Liver (tissue), 9 donors: ENCODE data around the gene CSNK1G1. TPM values are rescaled to one million over a fixed set of nuclear protein-coding genes. Genes with fewer than 3 reads are reported as not detected.

Experiments used
- DNase-seq: peaks from one replicate; pipeline ENCODE4 v3.0.0-alpha.2; 2017; ENCODE audit warnings: low spot score
- H3K27ac ChIP-seq, 2 donors: one replicate each; pipeline ENCODE4 v1.7.0; 2013; ENCODE audit warnings: inconsistent platforms in 2 of 2, low read length in 2 of 2, control low read depth in 1 of 2, low read depth in 1 of 2, mild to moderate bottlenecking in 1 of 2
- H3K27me3 ChIP-seq, 4 donors: one replicate each; pipeline versions ENCODE4 v1.6.1 to v1.7.0; 2013; ENCODE audit warnings: low read length in 3 of 4, inconsistent platforms in 1 of 4, mild to moderate bottlenecking in 1 of 4, moderate library complexity in 1 of 4; ENCODE audit not compliant: control insufficient read depth in 4 of 4, insufficient read depth in 4 of 4
- H3K36me3 ChIP-seq, 4 donors: one replicate each; pipeline versions ENCODE4 v1.6.1 to v1.7.0; 2013; ENCODE audit warnings: low read length in 3 of 4, mild to moderate bottlenecking in 3 of 4, low read depth in 1 of 4, moderate library complexity in 1 of 4; ENCODE audit not compliant: control insufficient read depth in 4 of 4, insufficient read depth in 3 of 4
- H3K4me1 ChIP-seq, 4 donors: one replicate each; pipeline versions ENCODE4 v1.6.1 to v1.7.0; 2013; ENCODE audit warnings: low read length in 3 of 4, mild to moderate bottlenecking in 3 of 4, moderate library complexity in 1 of 4; ENCODE audit not compliant: control insufficient read depth in 4 of 4, insufficient read depth in 4 of 4
- H3K4me3 ChIP-seq, 3 donors: one replicate each; pipeline versions ENCODE4 v1.6.1 to v1.7.0; 2013; ENCODE audit warnings: low read length in 3 of 3, control low read depth in 1 of 3, low read depth in 1 of 3, mild to moderate bottlenecking in 1 of 3
- H3K9ac ChIP-seq, 2 donors: one replicate each; pipeline ENCODE4 v1.7.0; 2013; ENCODE audit warnings: low read length in 2 of 2, mild to moderate bottlenecking in 2 of 2, moderate library complexity in 2 of 2, control low read depth in 1 of 2, low read depth in 1 of 2
- H3K9me3 ChIP-seq, 4 donors: one replicate each; pipeline versions ENCODE4 v1.6.1 to v1.7.0; 2013; ENCODE audit warnings: low read length in 3 of 4; ENCODE audit not compliant: control insufficient read depth in 4 of 4
- ATF3 ChIP-seq: IDR thresholded peaks from 2 replicates; pipeline ENCODE4 v1.6.1; 2016; ENCODE audit warnings: antibody characterized with exemption
- EGR1 ChIP-seq, 2 donors: IDR thresholded peaks; 2 replicates each; pipeline ENCODE4 v1.6.1; 2016 to 2018; ENCODE audit warnings: antibody characterized with exemption in 2 of 2, low read depth in 2 of 2
- FOXA1 ChIP-seq: IDR thresholded peaks from 2 replicates; pipeline ENCODE4 v1.6.1; 2016; ENCODE audit warnings: antibody characterized with exemption
- FOXA2 ChIP-seq: IDR thresholded peaks from 2 replicates; pipeline ENCODE4 v1.6.1; 2016; ENCODE audit warnings: antibody characterized with exemption
- GABPA ChIP-seq, 2 donors: IDR thresholded peaks in 1 of 2; conservative IDR thresholded peaks in 1 of 2; 2 replicates each; pipeline ENCODE4 v1.6.1; 2016; ENCODE audit warnings: antibody characterized with exemption in 2 of 2, mild to moderate bottlenecking in 1 of 2, moderate library complexity in 1 of 2
- HNF4A ChIP-seq, 2 donors: conservative IDR thresholded peaks; 2 replicates each; pipeline ENCODE4 v1.6.1; 2016; ENCODE audit warnings: antibody characterized with exemption in 2 of 2, mild to moderate bottlenecking in 2 of 2
- HNF4G ChIP-seq: IDR thresholded peaks from 2 replicates; pipeline ENCODE4 v1.6.1; 2016; ENCODE audit warnings: antibody characterized with exemption
- JUND ChIP-seq, 2 donors: IDR thresholded peaks; 2 replicates each; pipeline ENCODE4 v1.6.1; 2016; ENCODE audit warnings: antibody characterized with exemption in 2 of 2
- NR2F2 ChIP-seq: IDR thresholded peaks from 2 replicates; pipeline ENCODE4 v1.6.1; 2016; ENCODE audit warnings: antibody characterized with exemption
- RAD21 ChIP-seq, 2 donors: IDR thresholded peaks; 2 replicates each; pipeline ENCODE4 v1.6.1; 2016; ENCODE audit warnings: antibody characterized with exemption in 2 of 2, mild to moderate bottlenecking in 2 of 2
- REST ChIP-seq: IDR thresholded peaks from 2 replicates; pipeline ENCODE4 v1.6.1; 2016; ENCODE audit warnings: antibody characterized with exemption, mild to moderate bottlenecking
- RXRA ChIP-seq, 2 donors: IDR thresholded peaks; 2 replicates each; pipeline ENCODE4 v1.6.1; 2017 to 2018; ENCODE audit warnings: antibody characterized with exemption in 2 of 2, mild to moderate bottlenecking in 1 of 2
- SP1 ChIP-seq: IDR thresholded peaks from 2 replicates; pipeline ENCODE4 v1.6.1; 2018; ENCODE audit warnings: antibody characterized with exemption, mild to moderate bottlenecking
- TAF1 ChIP-seq: conservative IDR thresholded peaks from 2 replicates; pipeline ENCODE4 v1.6.1; 2016; ENCODE audit warnings: antibody characterized with exemption, mild to moderate bottlenecking
- YY1 ChIP-seq: IDR thresholded peaks from 2 replicates; pipeline ENCODE4 v1.6.1; 2016; ENCODE audit warnings: antibody characterized with exemption, mild to moderate bottlenecking
- WGBS: extraction: QIAGEN DNeasy Blood & Tissue Kit; methylation state at CpG from one replicate; pipeline ENCODE4 v1.1.7; 2013; 5-methylcytosine and 5-hydroxymethylcytosine counted together
- polyA plus RNA-seq, 2 donors: library from polyadenylated mRNA; stranded (reverse) in 1 of 2; unstranded in 1 of 2; fragments of 200-250 nt in 1 of 2; fragments of >200 nt in 1 of 2; fragmentation: Nextera tagmentation in 1 of 2; extraction: Ambion mirVana in 1 of 2; gene quantifications; one replicate each; pipeline versions ENCODE4 v1.2.1 to v1.2.3, GENCODE V29; 2013 to 2015
- total RNA-seq, 2 donors: library from RNA; depleted of rRNA; stranded (reverse); fragments of >200 nt; gene quantifications; one replicate each; pipeline ENCODE4 v1.2.3, GENCODE V29; 2014
- TF ChIP-seq, protein P1 (sequence below): IDR thresholded peaks from 2 replicates; pipeline ENCODE4 v1.6.1; 2016; ENCODE audit warnings: antibody characterized with exemption
- TF ChIP-seq, protein P2 (sequence below): fragments of 150-350 bp; IDR thresholded peaks from 2 replicates; pipeline ENCODE4 v1.5.1; 2017; ENCODE audit warnings: improper control_type of control experiment, low read depth, low read length; ENCODE audit not compliant: missing input control
- TF ChIP-seq, protein P3 (sequence below): IDR thresholded peaks from 2 replicates; pipeline ENCODE4 v1.6.1; 2016; ENCODE audit warnings: antibody characterized with exemption
- donor health status: healthy.
- donor health status: healthy.
- donor health status: healthy.
- donor health status: healthy.
- donor health status: healthy.

Gene CSNK1G1
- total and polyA plus RNA-seq, 4 donors, result 1.7 to 9.1 (median 5.8) TPM

DNA sequence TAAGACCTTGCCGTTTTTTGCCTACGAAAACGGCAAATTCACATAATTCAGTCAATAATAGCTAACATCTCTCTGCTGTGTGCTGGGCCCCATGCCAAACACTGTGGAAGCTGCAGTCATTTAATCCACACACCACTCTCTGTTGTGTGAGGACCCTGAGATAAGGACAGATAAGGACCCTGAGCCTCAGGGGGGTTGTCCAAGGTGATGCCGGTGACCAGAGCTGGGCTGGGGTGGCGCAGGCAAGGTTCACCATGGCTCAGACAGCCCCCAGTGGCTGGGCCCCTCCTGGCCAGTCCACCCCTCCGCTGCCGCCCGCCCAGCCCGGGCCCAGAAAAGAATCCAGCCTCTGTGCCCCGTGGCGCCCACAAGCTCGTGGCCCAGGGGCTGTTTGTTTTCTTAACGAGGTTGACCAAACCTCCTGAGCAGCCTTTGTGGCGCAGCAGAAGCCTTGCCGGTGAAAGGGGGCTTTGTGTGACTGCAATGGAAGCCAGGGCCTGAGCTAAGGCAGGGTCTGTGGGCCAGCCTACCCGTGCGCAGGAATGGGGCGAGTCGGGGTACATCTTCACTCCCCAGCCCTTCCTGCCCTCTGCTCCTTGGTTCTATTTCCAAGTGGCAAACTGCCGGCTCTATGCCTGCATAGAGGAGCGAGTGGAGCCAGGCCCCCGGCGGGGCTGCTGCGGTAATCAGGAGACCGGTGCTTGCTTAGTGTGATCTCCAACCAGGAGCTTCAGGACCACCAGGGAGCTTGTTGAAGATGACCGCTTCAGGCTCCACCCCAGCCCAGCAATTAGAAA is 208.9 kb downstream of the CSNK1G1 start:
- Histone ChIP-seq H3K4me3 (no peak overlapping the region), H3K4me1 (peaks cover 6 to 13% (median 10%) of the 10 kb centered on the region in 4 donors), H3K9ac (no peak overlapping the region), H3K27ac (no peak overlapping the region), H3K9me3 (no peaks in the 10 kb centered on the region), H3K36me3 (peaks cover 0 to 28% (median 8%) of the 10 kb centered on the region in 4 donors), H3K27me3 (no peaks in the 10 kb centered on the region)
- TF ChIP-seq FOXA2 (no peak), NR2F2 (no peak), TAF1 (no peak), HNF4A (conservative IDR thresholded peaks at IDR 0.05) (no peak), FOXA1 (no peak), EGR1 (IDR thresholded peaks at IDR 0.05; ENCODE audit: low read depth in 2 of 2) (no peak), HNF4G (no peak), YY1 (no peak), GABPA (IDR thresholded peaks at IDR 0.05 in 1 of 2, conservative IDR thresholded peaks at IDR 0.05 in 1 of 2) (no peak), ATF3 (no peak), SP1 (no peak), JUND (IDR thresholded peaks at IDR 0.05) (no peak), RXRA (IDR thresholded peaks at IDR 0.05) (no peak), REST (no peak), RAD21 (IDR thresholded peaks at IDR 0.05) (no peak)
- TF ChIP-seq, protein P1, sequence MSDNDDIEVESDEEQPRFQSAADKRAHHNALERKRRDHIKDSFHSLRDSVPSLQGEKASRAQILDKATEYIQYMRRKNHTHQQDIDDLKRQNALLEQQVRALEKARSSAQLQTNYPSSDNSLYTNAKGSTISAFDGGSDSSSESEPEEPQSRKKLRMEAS, result no peak
- TF ChIP-seq, protein P2, sequence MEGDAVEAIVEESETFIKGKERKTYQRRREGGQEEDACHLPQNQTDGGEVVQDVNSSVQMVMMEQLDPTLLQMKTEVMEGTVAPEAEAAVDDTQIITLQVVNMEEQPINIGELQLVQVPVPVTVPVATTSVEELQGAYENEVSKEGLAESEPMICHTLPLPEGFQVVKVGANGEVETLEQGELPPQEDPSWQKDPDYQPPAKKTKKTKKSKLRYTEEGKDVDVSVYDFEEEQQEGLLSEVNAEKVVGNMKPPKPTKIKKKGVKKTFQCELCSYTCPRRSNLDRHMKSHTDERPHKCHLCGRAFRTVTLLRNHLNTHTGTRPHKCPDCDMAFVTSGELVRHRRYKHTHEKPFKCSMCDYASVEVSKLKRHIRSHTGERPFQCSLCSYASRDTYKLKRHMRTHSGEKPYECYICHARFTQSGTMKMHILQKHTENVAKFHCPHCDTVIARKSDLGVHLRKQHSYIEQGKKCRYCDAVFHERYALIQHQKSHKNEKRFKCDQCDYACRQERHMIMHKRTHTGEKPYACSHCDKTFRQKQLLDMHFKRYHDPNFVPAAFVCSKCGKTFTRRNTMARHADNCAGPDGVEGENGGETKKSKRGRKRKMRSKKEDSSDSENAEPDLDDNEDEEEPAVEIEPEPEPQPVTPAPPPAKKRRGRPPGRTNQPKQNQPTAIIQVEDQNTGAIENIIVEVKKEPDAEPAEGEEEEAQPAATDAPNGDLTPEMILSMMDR, result no peak
- TF ChIP-seq, protein P3, sequence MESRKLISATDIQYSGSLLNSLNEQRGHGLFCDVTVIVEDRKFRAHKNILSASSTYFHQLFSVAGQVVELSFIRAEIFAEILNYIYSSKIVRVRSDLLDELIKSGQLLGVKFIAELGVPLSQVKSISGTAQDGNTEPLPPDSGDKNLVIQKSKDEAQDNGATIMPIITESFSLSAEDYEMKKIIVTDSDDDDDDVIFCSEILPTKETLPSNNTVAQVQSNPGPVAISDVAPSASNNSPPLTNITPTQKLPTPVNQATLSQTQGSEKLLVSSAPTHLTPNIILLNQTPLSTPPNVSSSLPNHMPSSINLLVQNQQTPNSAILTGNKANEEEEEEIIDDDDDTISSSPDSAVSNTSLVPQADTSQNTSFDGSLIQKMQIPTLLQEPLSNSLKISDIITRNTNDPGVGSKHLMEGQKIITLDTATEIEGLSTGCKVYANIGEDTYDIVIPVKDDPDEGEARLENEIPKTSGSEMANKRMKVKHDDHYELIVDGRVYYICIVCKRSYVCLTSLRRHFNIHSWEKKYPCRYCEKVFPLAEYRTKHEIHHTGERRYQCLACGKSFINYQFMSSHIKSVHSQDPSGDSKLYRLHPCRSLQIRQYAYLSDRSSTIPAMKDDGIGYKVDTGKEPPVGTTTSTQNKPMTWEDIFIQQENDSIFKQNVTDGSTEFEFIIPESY, result no peak
- no peak for DNase-seq
- WGBS, result 83% methylated on average over 26 of the region's 26 CpGs
